ENCODE data around the gene ING1. TPM values are rescaled to one million over a fixed set of nuclear protein-coding genes. Genes with fewer than 3 reads are reported as not detected.

ING1 gene, protein sequence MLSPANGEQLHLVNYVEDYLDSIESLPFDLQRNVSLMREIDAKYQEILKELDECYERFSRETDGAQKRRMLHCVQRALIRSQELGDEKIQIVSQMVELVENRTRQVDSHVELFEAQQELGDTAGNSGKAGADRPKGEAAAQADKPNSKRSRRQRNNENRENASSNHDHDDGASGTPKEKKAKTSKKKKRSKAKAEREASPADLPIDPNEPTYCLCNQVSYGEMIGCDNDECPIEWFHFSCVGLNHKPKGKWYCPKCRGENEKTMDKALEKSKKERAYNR
- total RNA-seq (2022; extraction: Qiagen RNA extraction), result 9.2 to 11.6 TPM (median 10.7 TPM) in 5 replicates

DNA sequence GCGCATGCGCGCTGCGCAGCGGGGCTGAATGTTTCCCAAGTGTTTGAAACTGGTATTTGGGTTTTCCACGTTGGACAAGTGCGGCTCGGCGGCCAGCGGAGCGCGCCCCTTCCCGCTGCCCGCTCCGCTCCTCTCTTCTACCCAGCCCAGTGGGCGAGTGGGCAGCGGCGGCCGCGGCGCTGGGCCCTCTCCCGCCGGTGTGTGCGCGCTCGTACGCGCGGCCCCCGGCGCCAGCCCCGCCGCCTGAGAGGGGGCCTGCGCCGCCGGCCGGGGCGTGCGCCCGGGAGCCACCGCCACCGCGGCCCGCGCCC is at the start of gene ING1:
ING1 (plus strand) TSS at position 59 of the 311 bp plus-strand sequence. CDS start 450 bp downstream, outside the sequence.

DNA sequence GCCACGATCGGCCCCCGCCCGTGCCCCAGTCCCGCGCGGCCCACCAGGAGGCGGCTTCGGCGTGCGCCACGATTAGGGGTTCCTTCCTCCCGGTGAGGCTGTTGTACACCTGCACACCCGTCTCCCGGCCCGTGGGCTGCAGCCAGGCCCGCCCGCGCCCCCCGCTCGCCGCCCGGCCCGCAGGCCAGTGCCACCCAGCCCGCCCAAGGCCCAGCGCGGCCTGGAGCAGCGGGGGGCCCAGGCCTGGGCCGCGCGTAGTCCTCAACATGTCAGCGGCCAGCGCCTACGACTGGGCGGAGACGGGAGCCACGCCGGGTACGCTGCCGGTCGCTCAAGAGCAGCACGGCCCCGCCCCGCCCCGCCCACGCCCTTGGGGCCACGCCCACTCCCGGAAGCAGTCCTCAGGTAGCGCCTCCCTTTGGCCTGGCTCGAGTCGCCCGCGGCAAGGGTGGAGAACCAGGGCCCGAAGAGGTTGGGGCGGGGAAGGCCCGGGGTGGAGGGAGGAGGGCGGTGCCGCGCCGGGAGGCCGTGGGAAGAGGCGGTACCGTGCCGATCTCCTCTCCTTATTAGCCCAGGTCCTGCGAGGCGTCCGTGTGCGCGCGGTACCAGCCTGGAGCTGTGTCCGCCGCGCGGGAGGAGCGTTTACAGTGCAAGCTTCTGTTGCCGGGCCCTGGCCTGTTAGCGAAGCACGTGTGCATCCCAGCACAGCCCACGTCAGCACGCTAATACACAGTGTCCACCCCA is 7.5 kb upstream of the ING1 start, which contains the start of gene CARS2:
CARS2 (minus strand) TSS at position 291 of the 744 bp plus-strand sequence; CDS start at position 268, 23 bp downstream.

Other genes with a start within 250 kb of the ING1 start
- 1.6 to 2.8 TPM (median 1.7 TPM) in 5 replicates for gene RAB20, start 152.0 kb upstream of the ING1 start, total RNA-seq (2022; extraction: Qiagen RNA extraction)
- gene NAXD, start 98.2 kb upstream of the ING1 start, total RNA-seq (2022; extraction: Qiagen RNA extraction), result 15.1 to 19.4 TPM (median 18.2 TPM) in 5 replicates
- gene CARS2, start 7.6 kb upstream of the ING1 start, total RNA-seq (2022; extraction: Qiagen RNA extraction), result 48.5 to 68.1 TPM (median 58.2 TPM) in 5 replicates
- gene ANKRD10, start 201.4 kb downstream of the ING1 start, total RNA-seq (2022; extraction: Qiagen RNA extraction), result 37.0 to 44.1 TPM (median 38.9 TPM) in 5 replicates

Data from A549 treated with Mapracorat at 1 μM for 4 hours (cell line).